HCT116 (cell line): Measurements from ENCODE around the gene DPYD. TPM values are rescaled to one million over a fixed set of nuclear protein-coding genes. Genes with fewer than 3 reads are reported as not detected.

Source experiments
- ATAC-seq: fragments of 200-7000 bp; cut with Tn5 transposase; 2 replicates; pipeline ENCODE4 v1.9.1; 2020; ENCODE audit warnings: mild to moderate bottlenecking, moderate library complexity
- BruUV-seq: library from RNA; stranded (reverse); fragments of 400-500 nt; replicated peaks from 2 replicates; lab custom pipeline; 2021; lab: Mats Ljungman, UMichigan
- CTCF ChIA-PET: fragments of 300-600 bp; sonication (Branson Sonifier 250); formaldehyde crosslinking; loops from one replicate; lab custom pipeline; 2021; ENCODE audit warnings: antibody characterized with exemption; lab: Charles Lee
- POLR2A ChIA-PET: fragments of 300-600, 350-600 bp; sonication (Branson Sonifier 250); formaldehyde crosslinking; loops from one replicate; lab custom pipeline; 2021; ENCODE audit warnings: antibody characterized with exemption; lab: Charles Lee
- RAD21 ChIA-PET, 2 experiments: fragments of 300-600 bp; sonication (Branson Sonifier 250); formaldehyde crosslinking; loops; one replicate each; lab custom pipeline; 2023; ENCODE audit warnings: low total read pairs in 2 of 2; ENCODE audit not compliant: uncharacterized antibody in 2 of 2, unreplicated experiment in 2 of 2, low non-redundant PET in 1 of 2; lab: Charles Lee
- DNase-seq: peaks from one replicate; pipeline ENCODE4 v3.0.0-alpha.2; 2010; ENCODE audit warnings: low read depth, low spot score
- H2AFZ ChIP-seq: fragments of 200-600 bp; shearing (Covaris generic), sonication (generic); 2 replicates; pipeline ENCODE4 v1.6.1; 2017; ENCODE audit warnings: low read depth, mixed run types, mixed read lengths, antibody characterized with exemption, low read length; ENCODE audit not compliant: poor library complexity, severe bottlenecking
- H3K27ac ChIP-seq: 2 replicates; pipeline ENCODE4 v1.5.1; 2012; ENCODE audit warnings: low read depth, low read length
- H3K27me3 ChIP-seq: fragments of 200-600 bp; sonication (generic); 2 replicates; pipeline ENCODE4 v1.6.1; 2016; ENCODE audit warnings: mixed run types, low read length, mixed read lengths; ENCODE audit not compliant: insufficient read depth
- H3K36me3 ChIP-seq, 2 experiments: fragments of 200-500 bp in 1 of 2; fragments of 200-600 bp in 1 of 2; sonication (Bioruptor generic) in 1 of 2; sonication (generic) in 1 of 2; 2 replicates each; pipeline versions ENCODE4 v1.5.1 to v1.6.1; 2014 to 2016; ENCODE audit warnings: low read length in 2 of 2, inconsistent platforms in 1 of 2, mixed read lengths in 1 of 2, mixed run types in 1 of 2; ENCODE audit not compliant: insufficient read depth in 2 of 2, control insufficient read depth in 1 of 2
- H3K4me1 ChIP-seq, 2 experiments: fragments of 200-600 bp in 1 of 2; sonication (generic) in 1 of 2; 2 replicates each; pipeline versions ENCODE4 v1.5.1 to v1.6.1; 2012 to 2017; ENCODE audit warnings: low read length in 2 of 2, inconsistent platforms in 1 of 2, mild to moderate bottlenecking in 1 of 2, mixed read lengths in 1 of 2, mixed run types in 1 of 2, moderate library complexity in 1 of 2; ENCODE audit not compliant: insufficient read depth in 2 of 2, control insufficient read depth in 1 of 2
- H3K4me2 ChIP-seq: fragments of 200-600 bp; sonication (generic); 2 replicates; pipeline ENCODE4 v1.6.1; 2017; ENCODE audit warnings: mixed run types, low read length, mixed read lengths
- H3K4me3 ChIP-seq, 2 experiments: fragments of 200-600 bp in 1 of 2; sonication (generic) in 1 of 2; replicated peaks in 1 of 2; 2 replicates each; pipeline ENCODE4 v1.5.1; 2011 to 2016; ENCODE audit warnings: low read length in 2 of 2, control low read depth in 1 of 2, low read depth in 1 of 2, mild to moderate bottlenecking in 1 of 2, mixed read lengths in 1 of 2, mixed run types in 1 of 2
- H3K79me2 ChIP-seq: fragments of 200-600 bp; sonication (generic); 2 replicates; pipeline ENCODE4 v1.6.1; 2017; ENCODE audit warnings: mild to moderate bottlenecking, mixed run types, low read length, moderate library complexity, mixed read lengths; ENCODE audit not compliant: insufficient read depth
- H3K9ac ChIP-seq: fragments of 200-600 bp; sonication (generic); 2 replicates; pipeline ENCODE4 v1.6.1; 2016; ENCODE audit warnings: low read length, mixed read lengths
- H3K9me2 ChIP-seq: fragments of 200-600 bp; sonication (generic), shearing (Covaris generic); 2 replicates; pipeline ENCODE4 v1.6.1; 2017; ENCODE audit warnings: mixed run types, mild to moderate bottlenecking, moderate library complexity; ENCODE audit not compliant: insufficient read depth
- H3K9me3 ChIP-seq, 2 experiments: fragments of 200-500 bp in 1 of 2; fragments of 200-600 bp in 1 of 2; sonication (Bioruptor generic) in 1 of 2; sonication (generic) in 1 of 2; 2 replicates each; pipeline ENCODE4 v1.6.1; 2014 to 2017; ENCODE audit warnings: low read length in 2 of 2, mixed read lengths in 2 of 2, inconsistent platforms in 1 of 2, low read depth in 1 of 2, mild to moderate bottlenecking in 1 of 2, mixed run types in 1 of 2, moderate library complexity in 1 of 2; ENCODE audit not compliant: control insufficient read depth in 1 of 2, insufficient read depth in 1 of 2
- H4K20me1 ChIP-seq: fragments of 200-600 bp; sonication (generic), shearing (Covaris generic); 2 replicates; pipeline ENCODE4 v1.6.1; 2017; ENCODE audit warnings: mixed run types, mild to moderate bottlenecking, moderate library complexity; ENCODE audit not compliant: insufficient read depth
- EGR1 ChIP-seq: IDR thresholded peaks from 2 replicates; pipeline ENCODE4 v1.6.1; 2012; ENCODE audit warnings: low read depth
- ELF1 ChIP-seq: IDR thresholded peaks from 2 replicates; pipeline ENCODE4 v1.6.1; 2012; ENCODE audit warnings: low read depth, borderline replicate concordance
- EZH2 ChIP-seq: fragments of 200-600 bp; sonication (generic); IDR thresholded peaks from 2 replicates; pipeline ENCODE4 v1.6.1; 2017; ENCODE audit warnings: antibody characterized with exemption, mixed run types
- EZH2phosphoT487 ChIP-seq: fragments of 200-600 bp; IDR thresholded peaks from 2 replicates; pipeline ENCODE4 v1.6.1; 2018; ENCODE audit warnings: antibody characterized with exemption, borderline replicate concordance
- FOSL1 ChIP-seq: IDR thresholded peaks from 2 replicates; pipeline ENCODE4 v1.6.1; 2012; ENCODE audit warnings: low read depth
- JUND ChIP-seq: IDR thresholded peaks from 2 replicates; pipeline ENCODE4 v1.6.1; 2012
- MAX ChIP-seq: IDR thresholded peaks from 2 replicates; pipeline ENCODE4 v1.6.1; 2012
- POLR2A ChIP-seq: IDR thresholded peaks from 2 replicates; pipeline ENCODE4 v1.7.0; 2011; ENCODE audit warnings: borderline replicate concordance; ENCODE audit not compliant: insufficient read depth, insufficient read length; ENCODE audit errors: extremely low read depth
- POLR2AphosphoS5 ChIP-seq: IDR thresholded peaks from 2 replicates; pipeline ENCODE4 v1.6.1; 2011; ENCODE audit warnings: mild to moderate bottlenecking, low read depth, low read length, moderate library complexity
- RAD21 ChIP-seq: IDR thresholded peaks from 2 replicates; pipeline ENCODE4 v1.6.1; 2012; ENCODE audit warnings: low read depth, mild to moderate bottlenecking
- SRF ChIP-seq: IDR thresholded peaks from 2 replicates; pipeline ENCODE4 v1.6.1; 2012; ENCODE audit warnings: low read depth
- TCF7L2 ChIP-seq: IDR thresholded peaks from 2 replicates; pipeline ENCODE4 v1.7.0; 2011; ENCODE audit warnings: borderline replicate concordance, inconsistent platforms; ENCODE audit not compliant: insufficient read depth, insufficient read length; ENCODE audit errors: extremely low read depth
- intact Hi-C: fragments of 100-400 bp; cut with micrococcal nuclease; formaldehyde crosslinking; loops from 2 replicates; pipeline ENCODE4 v1.10.0; 2022
- total RNA-seq: library from RNA; stranded (reverse); gene quantifications from one replicate; pipeline ENCODE4 v1.2.1, GENCODE V29; 2021; ENCODE audit not compliant: unreplicated experiment

DPYD gene
- total RNA-seq, 1 experiment from 2014 or later = 1.7 TPM

GRCh38 chr1:97457446-97458089 lies 463.3 kb downstream of the DPYD start:
- no peaks in the 10 kb centered on the region for H3K9me3 ChIP-seq
- POLR2A ChIA-PET = no interaction called here
- no peaks in the 10 kb centered on the region for H3K79me2 ChIP-seq
- TF ChIP-seq MAX (no peak), EZH2 (no peak), RAD21 (no peak), TCF7L2 (no peak), FOSL1 (no peak)
- TF ChIP-seq, all 23 proteins: peak for 0
- Histone ChIP-seq H3K4me3 (no peak overlapping the region), H2AFZ (no peak overlapping the region), H3K9me2 (no peaks in the 10 kb centered on the region), H3K4me2 (no peak overlapping the region), H3K9ac (no peak overlapping the region), H3K27ac (no peak overlapping the region), H3K36me3 (no peaks in the 10 kb centered on the region), H3K27me3 (no peaks in the 10 kb centered on the region), H3K4me1 (no peaks in the 10 kb centered on the region), H4K20me1 (no peaks in the 10 kb centered on the region)
- no peak for ATAC-seq
- ChIA-PET CTCF (no interaction called here), RAD21 (no interaction called here)
- no peak for DNase-seq
- no TSS peak for BruUV-seq
- intact Hi-C loops = no loop called here

- H3K36me3 ChIP-seq = no peaks in the 10 kb centered on the region
- H3K4me1 ChIP-seq = no peaks in the 10 kb centered on the region
- POLR2A ChIA-PET = no interaction called here
- no peaks in the 10 kb centered on the region for H3K9me3 ChIP-seq
- H3K9ac ChIP-seq = no peak overlapping the region
- no peaks in the 10 kb centered on the region for H3K9me2 ChIP-seq
- H3K27me3 ChIP-seq = no peaks in the 10 kb centered on the region
- no peaks in the 10 kb centered on the region for H4K20me1 ChIP-seq
- CTCF ChIA-PET = no interaction called here
- no peak overlapping the region for H2AFZ ChIP-seq
- intact Hi-C loops = no loop called here
- no peak overlapping the region for H3K27ac ChIP-seq
- ATAC-seq (no peak), DNase-seq (no peak)
- no peaks in the 10 kb centered on the region for H3K79me2 ChIP-seq
- BruUV-seq = no TSS peak
- TF ChIP-seq TCF7L2 = no peak
- no peak for TF ChIP-seq POLR2AphosphoS5
- no peak for TF ChIP-seq EZH2
- TF ChIP-seq ELF1 = no peak
- no peak for TF ChIP-seq SRF
- no peak for TF ChIP-seq EZH2phosphoT487
- no peak for TF ChIP-seq POLR2A
- TF ChIP-seq EGR1 = no peak
- no peak for TF ChIP-seq JUND
- no peak for TF ChIP-seq FOSL1
- no peak overlapping the region for H3K4me3 ChIP-seq
- no peak overlapping the region for H3K4me2 ChIP-seq
- RAD21 ChIA-PET = no interaction called here
These were observed 468.9 kb downstream of the DPYD start for GRCh38 chr1:97451944-97452343.
